Anterior cingulate cortex (tissue), 58 donors: Measurements from ENCODE around the gene GPR137B.

ENCODE experiments used
- DNase-seq, 58 donors: peaks; one replicate each; lab custom pipeline; 2025; lab: John Stamatoyannopoulos, UW

The GPR137B gene

GRCh38 chr1:236239092-236239585 lies 96.8 kb downstream of the GPR137B start:
- no peak for DNase-seq

GRCh38 chr1:236240675-236241074 lies 98.3 kb downstream of the GPR137B start:
- DNase-seq, result no peak

- no peak for DNase-seq
These were observed 100.2 kb downstream of the GPR137B start for GRCh38 chr1:236242568-236242967.

- DNase-seq, result no peak
These were observed 104.9 kb downstream of the GPR137B start for GRCh38 chr1:236247286-236247685.

GRCh38 chr1:236251587-236251986 lies 109.2 kb downstream of the GPR137B start:
- no peak for DNase-seq

GRCh38 chr1:236253119-236253518 lies 110.8 kb downstream of the GPR137B start:
- DNase-seq, result no peak

- DNase-seq, result no peak
These were observed 111.7 kb downstream of the GPR137B start for GRCh38 chr1:236253918-236254637.

- DNase-seq, result no peak
These were observed 114.9 kb downstream of the GPR137B start for GRCh38 chr1:236257216-236257615.

GRCh38 chr1:236258114-236258622 lies 115.8 kb downstream of the GPR137B start:
- DNase-seq, result no peak
